Neuronal stem cell (in vitro differentiated cells): Measurements from ENCODE around the gene SLC26A11.

Experiments used
- DNase-seq: peaks from one replicate; pipeline ENCODE4 v3.0.0-alpha.2; 2013; ENCODE audit warnings: low spot score
- H2AFZ ChIP-seq: one replicate; pipeline ENCODE4 v1.6.1; 2013; ENCODE audit warnings: mild to moderate bottlenecking, low read length, inconsistent platforms
- H2AK5ac ChIP-seq: 2 replicates; pipeline ENCODE4 v1.6.1; 2013; ENCODE audit warnings: low read depth, mild to moderate bottlenecking, inconsistent platforms, low read length, moderate library complexity, mixed read lengths
- H2BK120ac ChIP-seq: 2 replicates; pipeline ENCODE4 v1.6.1; 2013; ENCODE audit warnings: low read depth, mild to moderate bottlenecking, inconsistent platforms, low read length, moderate library complexity, mixed read lengths
- H2BK12ac ChIP-seq: one replicate; pipeline ENCODE4 v1.6.1; 2013; ENCODE audit warnings: low read length, inconsistent platforms
- H2BK15ac ChIP-seq: 2 replicates; pipeline ENCODE4 v1.6.1; 2013; ENCODE audit warnings: mild to moderate bottlenecking, low read length, inconsistent platforms, mixed read lengths
- H2BK5ac ChIP-seq: one replicate; pipeline ENCODE4 v1.6.1; 2013; ENCODE audit warnings: inconsistent platforms, mild to moderate bottlenecking, low read length, moderate library complexity
- H3K14ac ChIP-seq: one replicate; pipeline ENCODE4 v1.6.1; 2013; ENCODE audit warnings: low read length, inconsistent platforms
- H3K18ac ChIP-seq: 2 replicates; pipeline ENCODE4 v1.6.1; 2013; ENCODE audit warnings: low read length, inconsistent platforms
- H3K23ac ChIP-seq: 2 replicates; pipeline ENCODE4 v1.6.1; 2013; ENCODE audit warnings: low read depth, mild to moderate bottlenecking, mixed read lengths, low read length, inconsistent platforms; ENCODE audit not compliant: poor library complexity
- H3K27ac ChIP-seq: replicated peaks from 3 replicates; pipeline ENCODE4 v1.5.1; 2013; ENCODE audit warnings: low read length, inconsistent platforms
- H3K27me3 ChIP-seq, 3 experiments: 2 replicates each; pipeline ENCODE4 v1.6.1; 2013; ENCODE audit warnings: low read length in 3 of 3, mild to moderate bottlenecking in 2 of 3, inconsistent platforms in 1 of 3, low read depth in 1 of 3, mixed read lengths in 1 of 3, moderate library complexity in 1 of 3; ENCODE audit not compliant: control insufficient read depth in 3 of 3, insufficient read depth in 3 of 3
- H3K36me3 ChIP-seq, 2 donors: replicated peaks in 1 of 2; 2 replicates each; pipeline ENCODE4 v1.6.1; 2013; ENCODE audit warnings: low read length in 2 of 2; ENCODE audit not compliant: control insufficient read depth in 2 of 2, insufficient read depth in 2 of 2
- H3K4ac ChIP-seq: 2 replicates; pipeline ENCODE4 v1.6.1; 2013; ENCODE audit warnings: inconsistent platforms, mild to moderate bottlenecking, low read length, moderate library complexity
- H3K4me1 ChIP-seq, 2 donors: 1 replicate in 1 of 2; 2 replicates in 1 of 2; pipeline ENCODE4 v1.6.1; 2013; ENCODE audit warnings: low read length in 2 of 2, low read depth in 1 of 2; ENCODE audit not compliant: control insufficient read depth in 2 of 2, insufficient read depth in 1 of 2
- H3K4me2 ChIP-seq: one replicate; pipeline ENCODE4 v1.6.1; 2013; ENCODE audit warnings: mild to moderate bottlenecking, low read length, inconsistent platforms; ENCODE audit not compliant: insufficient read depth, poor library complexity, severe bottlenecking
- H3K4me3 ChIP-seq, 2 donors: 2 replicates each; pipeline ENCODE4 v1.5.1; 2013; ENCODE audit warnings: low read length in 2 of 2, mild to moderate bottlenecking in 2 of 2, inconsistent platforms in 1 of 2, moderate library complexity in 1 of 2
- H3K79me1 ChIP-seq: one replicate; pipeline ENCODE4 v1.6.1; 2013; ENCODE audit warnings: low read depth, mild to moderate bottlenecking, inconsistent platforms, low read length, moderate library complexity
- H3K9ac ChIP-seq: one replicate; pipeline ENCODE4 v1.6.1; 2013; ENCODE audit warnings: mild to moderate bottlenecking, low read depth, low read length, inconsistent platforms; ENCODE audit not compliant: poor library complexity
- H3K9me3 ChIP-seq, 2 donors: replicated peaks in 1 of 2; 2 replicates each; pipeline versions ENCODE3 to v1.6.1; 2013; ENCODE audit warnings: low read length in 2 of 2, mild to moderate bottlenecking in 2 of 2, inconsistent platforms in 1 of 2, low read depth in 1 of 2, mixed read lengths in 1 of 2, moderate library complexity in 1 of 2; ENCODE audit not compliant: control insufficient read depth in 2 of 2, insufficient read depth in 1 of 2
- H4K8ac ChIP-seq: one replicate; pipeline ENCODE4 v1.6.1; 2013; ENCODE audit warnings: low read depth, mild to moderate bottlenecking, inconsistent platforms, low read length, moderate library complexity
- H4K91ac ChIP-seq: one replicate; pipeline ENCODE4 v1.6.1; 2013; ENCODE audit warnings: low read length, low read depth, mild to moderate bottlenecking, inconsistent platforms; ENCODE audit not compliant: poor library complexity
- WGBS, 2 donors: extraction: QIAGEN DNeasy Blood & Tissue Kit; methylation state at CpG; one replicate each; pipeline ENCODE4 v1.1.7; 2013; ENCODE audit warnings: missing lambda C conversion rate in 2 of 2, mixed read lengths in 1 of 2; ENCODE audit not compliant: insufficient read length in 2 of 2, insufficient replicate concordance in 1 of 2; ENCODE audit errors: extremely low coverage in 2 of 2; 5-methylcytosine and 5-hydroxymethylcytosine counted together

SLC26A11 gene

GRCh38 chr17:80263253-80264204, 43.3 kb downstream of the SLC26A11 start:
- H2AFZ ChIP-seq = no peak overlapping the region
- peaks cover 17 to 26% of the 10 kb centered on the region in 2 donors for H3K4me1 ChIP-seq
- WGBS, 2 donors = no CpG with 5 or more reads among the region's 19 CpGs
- peak overlapping the region; percentile 95 for H2BK12ac ChIP-seq
- peaks cover 2 to 19% of the 10 kb centered on the region in 2 donors for H3K36me3 ChIP-seq
- peak overlapping the region; percentile 23 for H3K27ac ChIP-seq
- H3K79me1 ChIP-seq = peaks cover 9% of the 10 kb centered on the region
- no peak for DNase-seq
- H2BK120ac ChIP-seq = peak overlapping the region; percentile 47
- H3K23ac ChIP-seq = peak overlapping the region; percentile 80
- H3K9me3 ChIP-seq = no peaks in the 10 kb centered on the region
- H3K18ac ChIP-seq = peak overlapping the region; percentile 88
- peaks cover 0 to 2% (median 0%) of the 10 kb centered on the region in 3 experiments for H3K27me3 ChIP-seq
- no peak overlapping the region for H4K8ac ChIP-seq
- peak overlapping the region; percentile 60 for H3K9ac ChIP-seq
- H3K4me2 ChIP-seq = no peak overlapping the region
- H2BK5ac ChIP-seq = peak overlapping the region; percentile 78
- peak overlapping the region; percentile 49 for H2BK15ac ChIP-seq
- H2AK5ac ChIP-seq = peak overlapping the region; percentile 97
- no peak overlapping the region for H3K4me3 ChIP-seq
- H3K4ac ChIP-seq = no peak overlapping the region
- peak overlapping the region; percentile 8 for H3K14ac ChIP-seq
- peak overlapping the region; percentile 68 for H4K91ac ChIP-seq

DNA sequence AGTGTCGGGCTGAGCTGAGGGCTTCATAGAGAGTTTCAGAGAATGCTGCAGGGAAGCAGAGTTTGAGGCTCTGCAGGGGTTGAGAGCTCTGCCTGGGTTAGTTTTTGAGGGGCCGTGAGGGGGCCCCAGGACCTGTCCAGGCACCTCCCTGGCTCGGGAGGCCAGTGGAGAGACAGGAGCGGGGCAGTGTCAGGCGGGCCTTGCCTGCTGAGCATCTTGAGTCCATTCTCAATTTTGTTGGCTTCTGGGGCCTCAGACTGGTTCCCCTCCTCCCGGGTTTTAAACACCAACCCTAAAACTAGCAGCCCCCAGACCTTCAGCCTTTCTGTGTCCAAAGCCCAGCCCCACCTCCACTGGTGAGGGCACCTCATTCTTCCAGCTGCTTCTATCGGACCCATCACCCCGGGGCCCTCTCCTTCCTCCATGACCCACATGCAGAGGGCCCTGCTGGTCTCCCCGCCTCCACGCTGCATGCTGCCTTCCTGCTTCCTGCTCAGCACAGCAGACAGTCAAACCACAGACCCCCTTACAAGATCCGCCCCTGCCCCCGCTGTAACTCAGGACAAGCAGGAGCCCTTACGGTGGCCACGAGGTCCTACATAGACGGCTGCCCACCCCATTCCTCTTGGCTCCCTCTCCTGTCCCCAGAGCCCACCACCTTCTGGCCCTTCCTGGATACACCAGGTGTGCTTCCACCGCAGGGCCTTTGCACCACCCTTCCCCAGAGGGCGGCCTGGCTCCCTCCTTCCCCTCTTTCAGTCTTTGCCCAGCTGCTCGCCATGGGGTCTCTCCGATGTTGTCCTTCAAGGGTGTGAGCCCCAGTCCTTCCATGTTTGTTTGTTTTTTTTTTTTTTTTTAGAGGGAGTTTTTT, 44.2 kb downstream of the SLC26A11 start:
- Histone ChIP-seq H2BK15ac (peak overlapping the region; percentile 49), H4K8ac (no peak overlapping the region), H3K4me3 (peak overlapping the region in 1 of 2 donors; percentile 45), H2BK5ac (peak overlapping the region; percentile 78), H3K36me3 (peaks cover 2 to 19% of the 10 kb centered on the region in 2 donors), H3K4me1 (peaks cover 17 to 26% of the 10 kb centered on the region in 2 donors), H3K27me3 (peaks cover 0 to 2% (median 0%) of the 10 kb centered on the region in 3 experiments), H3K18ac (peak overlapping the region; percentile 35), H3K4ac (no peak overlapping the region), H3K9ac (no peak overlapping the region), H2BK12ac (no peak overlapping the region), H3K79me1 (peaks cover 9% of the 10 kb centered on the region), H4K91ac (no peak overlapping the region), H3K23ac (peak overlapping the region; percentile 22), H3K9me3 (no peaks in the 10 kb centered on the region), H2AFZ (no peak overlapping the region), H2AK5ac (peak overlapping the region; percentile 14), H3K27ac (no peak overlapping the region), H3K14ac (no peak overlapping the region), H3K4me2 (no peak overlapping the region), H2BK120ac (no peak overlapping the region)
- no peak for DNase-seq
- no CpG with 5 or more reads among the region's 19 CpGs for WGBS, 2 donors

DNA sequence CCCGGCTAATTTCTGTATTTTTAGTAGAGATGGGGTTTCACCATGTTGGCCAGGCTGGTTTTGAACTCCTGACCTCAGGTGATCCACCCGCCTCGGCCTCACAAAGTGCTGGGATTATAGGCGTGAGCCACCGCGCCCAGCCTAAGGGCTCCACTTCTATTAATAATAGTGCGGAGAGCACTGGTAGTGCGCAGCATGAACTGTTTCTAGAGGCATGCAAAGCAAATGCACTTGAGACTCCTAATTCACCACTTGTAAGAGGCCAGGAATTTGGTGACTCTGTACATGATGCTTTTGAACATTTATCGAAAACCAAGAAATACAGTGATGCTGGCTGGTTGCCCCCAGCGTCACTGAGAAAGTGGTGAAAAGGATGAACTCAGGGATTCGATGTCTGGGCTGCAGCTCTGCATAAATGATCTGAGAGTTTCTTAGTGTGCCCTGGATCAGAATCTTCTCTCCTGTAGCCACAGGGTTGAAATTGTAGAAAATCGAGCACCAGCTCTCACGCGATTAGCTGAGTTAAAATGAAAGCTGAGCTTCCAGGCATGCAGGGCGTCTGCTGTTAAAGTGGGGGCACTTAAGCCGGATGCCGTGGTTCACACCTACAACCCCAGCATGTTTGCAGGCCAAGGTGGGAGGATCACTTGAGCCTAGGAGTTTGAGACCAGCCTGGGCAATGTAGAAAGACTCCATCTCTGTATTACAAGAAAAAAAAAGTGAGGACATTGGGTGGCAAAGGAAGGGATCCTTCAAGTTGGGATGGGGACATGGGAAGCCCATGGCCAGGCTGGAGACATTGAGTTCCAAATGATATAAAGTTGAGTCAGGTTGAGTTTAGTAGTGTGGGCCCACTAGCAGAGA, 45.2 kb downstream of the SLC26A11 start:
- Histone ChIP-seq H3K9ac (no peak overlapping the region), H3K18ac (no peak overlapping the region), H2AK5ac (no peak overlapping the region), H2AFZ (no peak overlapping the region), H3K27me3 (peaks cover 0 to 2% (median 0%) of the 10 kb centered on the region in 3 experiments), H2BK12ac (no peak overlapping the region), H2BK5ac (no peak overlapping the region), H3K9me3 (no peaks in the 10 kb centered on the region), H3K36me3 (peaks cover 5 to 19% of the 10 kb centered on the region in 2 donors), H2BK15ac (no peak overlapping the region), H3K79me1 (peaks cover 9% of the 10 kb centered on the region), H3K23ac (no peak overlapping the region), H3K4me2 (no peak overlapping the region), H3K27ac (peak overlapping the region; percentile 1), H4K8ac (no peak overlapping the region), H3K4me3 (no peak overlapping the region), H3K4ac (no peak overlapping the region), H3K14ac (no peak overlapping the region), H2BK120ac (no peak overlapping the region), H4K91ac (no peak overlapping the region), H3K4me1 (peaks cover 20 to 30% of the 10 kb centered on the region in 2 donors)
- DNase-seq = no peak
- no CpG with 5 or more reads among the region's 17 CpGs for WGBS, 2 donors
